Activated T-helper 2 cell treated with anti-CD3 and anti-CD28 coated beads, Interferon-gamma antibody, Interleukin-2, Interleukin-4, amounts not matched to agents 10 μg/mL and 5 μg/mL and 100 μg/mL, durations not matched to agents 14 hours and 24 hours and 36 hours (primary cell): ENCODE data around the gene HOXD11. TPM values are rescaled to one million over a fixed set of nuclear protein-coding genes. Genes with fewer than 3 reads are reported as not detected.

Source experiments
- DNase-seq: peaks from one replicate; pipeline ENCODE4 v3.0.0; 2021; ENCODE audit warnings: low spot score
- H3K27ac Mint-ChIP-seq: one replicate; pipeline ENCODE4 v1.8.0; 2021; ENCODE audit warnings: mixed read lengths
- H3K27me3 Mint-ChIP-seq: one replicate; pipeline ENCODE4 v1.8.0; 2021; ENCODE audit warnings: low read depth, mixed read lengths
- H3K36me3 Mint-ChIP-seq: one replicate; pipeline ENCODE4 v1.8.0; 2021; ENCODE audit warnings: low read depth, mixed read lengths
- H3K4me1 Mint-ChIP-seq: one replicate; pipeline ENCODE4 v1.8.0; 2021; ENCODE audit warnings: low read depth, mixed read lengths
- H3K4me3 Mint-ChIP-seq: one replicate; pipeline ENCODE4 v1.8.0; 2021; ENCODE audit warnings: low read depth, mild to moderate bottlenecking, moderate library complexity, mixed read lengths
- H3K9me3 Mint-ChIP-seq: one replicate; pipeline ENCODE4 v1.8.0; 2021; ENCODE audit warnings: mixed read lengths
- intact Hi-C: fragments of 100-400 bp; cut with micrococcal nuclease; formaldehyde crosslinking; loops from one replicate; pipeline ENCODE4 v1.15.1; 2023
- total RNA-seq: library from RNA; stranded (reverse); gene quantifications from 2 replicates; pipeline ENCODE4 v1.2.3, GENCODE V29; 2022

The HOXD11 gene
- total RNA-seq, 1 donor from 2014 or later: not detected

DNA sequence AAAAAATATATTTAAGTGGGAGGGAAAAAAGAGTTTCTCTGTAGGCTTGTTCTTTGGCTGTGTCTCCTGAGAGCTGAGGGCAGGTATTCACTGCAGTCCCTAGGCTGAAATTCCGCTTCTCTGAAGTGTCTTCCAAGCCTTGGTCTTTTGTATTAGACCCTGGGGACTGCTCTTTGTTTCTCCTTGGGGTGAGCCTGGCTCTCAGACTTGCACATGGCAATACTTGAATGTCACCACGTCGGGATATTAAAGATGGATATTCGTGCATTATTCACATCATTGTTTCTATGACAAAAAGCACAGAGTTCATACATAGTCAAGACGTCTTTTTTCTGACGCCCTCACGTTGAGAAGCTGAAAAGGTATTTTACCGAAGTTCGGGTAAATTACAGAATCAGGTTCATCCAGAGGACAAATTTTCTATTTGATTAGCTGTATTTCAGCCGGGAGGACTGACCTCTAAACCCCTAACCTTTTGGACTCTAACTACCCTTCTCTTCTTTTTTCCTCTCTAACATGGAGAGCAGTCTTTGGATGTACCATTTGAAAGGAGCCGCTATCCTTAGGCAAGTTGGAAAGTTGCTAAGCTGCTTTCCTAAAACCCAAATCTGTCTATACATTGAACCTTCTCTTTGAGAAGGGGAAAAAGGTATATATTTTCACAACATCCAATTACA, 47.6 kb downstream of the HOXD11 start:
- H3K4me1 Mint-ChIP-seq: no peaks in the 10 kb centered on the region
- H3K4me3 Mint-ChIP-seq: no peak overlapping the region
- H3K36me3 Mint-ChIP-seq: peaks cover 3% of the 10 kb centered on the region
- DNase-seq: no peak
- no peaks in the 10 kb centered on the region for H3K9me3 Mint-ChIP-seq
- intact Hi-C loops: no loop called here
- H3K27me3 Mint-ChIP-seq: peaks cover 84% of the 10 kb centered on the region
- no peak overlapping the region for H3K27ac Mint-ChIP-seq

DNA sequence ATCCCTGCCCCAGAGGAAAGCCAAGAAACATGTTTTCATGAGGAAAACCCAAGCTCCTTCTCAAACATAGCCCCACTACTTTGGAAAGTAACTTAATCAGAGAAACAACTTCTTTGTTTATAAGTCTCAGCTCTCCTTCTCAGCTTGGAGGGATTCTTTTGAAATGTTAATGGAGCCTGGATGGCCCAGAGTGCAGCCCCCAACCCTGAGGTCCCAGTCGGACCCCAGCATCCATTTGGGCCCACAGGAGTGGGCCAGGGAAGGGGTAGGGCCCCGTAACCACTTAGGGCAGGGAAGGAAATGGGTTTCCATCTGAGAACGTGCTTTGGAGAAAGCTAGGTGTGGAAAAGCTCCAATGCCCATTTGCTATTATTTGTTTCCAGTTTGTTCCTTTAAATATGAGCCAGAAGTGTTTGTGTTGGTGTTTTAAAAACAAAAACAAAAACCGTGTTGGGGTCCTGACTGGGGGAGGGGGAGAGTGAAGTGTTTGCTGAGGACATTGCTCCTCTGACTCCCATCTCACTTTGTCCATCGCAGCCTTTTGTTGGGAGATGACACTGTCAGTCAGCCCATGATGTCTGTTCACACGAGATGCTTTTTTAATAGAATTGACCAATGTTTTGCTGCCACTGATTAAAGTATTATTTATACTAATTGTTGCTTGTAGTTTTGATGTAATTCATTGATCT, 48.4 kb downstream of the HOXD11 start:
- Mint-ChIP-seq H3K4me1 (no peaks in the 10 kb centered on the region), H3K36me3 (peaks cover under 1% of the 10 kb centered on the region), H3K27ac (no peak overlapping the region), H3K27me3 (peaks cover 83% of the 10 kb centered on the region), H3K9me3 (no peaks in the 10 kb centered on the region), H3K4me3 (no peak overlapping the region)
- DNase-seq: no peak
- intact Hi-C loops: no loop called here

DNA sequence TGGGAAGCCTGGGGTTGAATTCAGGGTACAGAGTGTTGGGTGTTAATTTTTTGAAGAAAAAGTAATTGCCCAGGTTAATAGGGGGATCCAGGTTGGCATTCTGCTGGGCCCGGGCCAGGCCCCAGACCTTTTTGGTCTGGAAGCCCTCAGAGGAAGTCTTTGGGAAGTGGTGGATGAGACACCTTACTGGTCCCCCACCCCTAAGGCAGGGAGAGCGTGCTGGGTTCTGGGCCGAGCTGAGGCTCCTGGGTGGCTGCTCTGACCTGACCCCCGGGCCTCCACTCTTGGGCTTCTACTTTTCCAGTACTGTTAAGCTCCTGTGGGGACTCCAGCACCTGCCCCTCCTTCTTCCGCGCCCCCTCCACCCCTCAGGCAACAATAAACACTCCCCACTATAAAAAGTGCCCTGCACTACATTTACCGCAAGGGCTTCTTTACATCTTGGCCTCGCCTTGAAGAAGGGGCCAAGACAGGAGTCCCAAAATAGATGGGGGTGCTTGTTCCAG, 49.3 kb downstream of the HOXD11 start:
- no peak overlapping the region for H3K27ac Mint-ChIP-seq
- no peak overlapping the region for H3K4me3 Mint-ChIP-seq
- intact Hi-C loops: no loop called here
- H3K4me1 Mint-ChIP-seq: no peaks in the 10 kb centered on the region
- H3K9me3 Mint-ChIP-seq: peaks cover 3% of the 10 kb centered on the region
- no peaks in the 10 kb centered on the region for H3K36me3 Mint-ChIP-seq
- no peak for DNase-seq
- H3K27me3 Mint-ChIP-seq: peaks cover 82% of the 10 kb centered on the region

DNA sequence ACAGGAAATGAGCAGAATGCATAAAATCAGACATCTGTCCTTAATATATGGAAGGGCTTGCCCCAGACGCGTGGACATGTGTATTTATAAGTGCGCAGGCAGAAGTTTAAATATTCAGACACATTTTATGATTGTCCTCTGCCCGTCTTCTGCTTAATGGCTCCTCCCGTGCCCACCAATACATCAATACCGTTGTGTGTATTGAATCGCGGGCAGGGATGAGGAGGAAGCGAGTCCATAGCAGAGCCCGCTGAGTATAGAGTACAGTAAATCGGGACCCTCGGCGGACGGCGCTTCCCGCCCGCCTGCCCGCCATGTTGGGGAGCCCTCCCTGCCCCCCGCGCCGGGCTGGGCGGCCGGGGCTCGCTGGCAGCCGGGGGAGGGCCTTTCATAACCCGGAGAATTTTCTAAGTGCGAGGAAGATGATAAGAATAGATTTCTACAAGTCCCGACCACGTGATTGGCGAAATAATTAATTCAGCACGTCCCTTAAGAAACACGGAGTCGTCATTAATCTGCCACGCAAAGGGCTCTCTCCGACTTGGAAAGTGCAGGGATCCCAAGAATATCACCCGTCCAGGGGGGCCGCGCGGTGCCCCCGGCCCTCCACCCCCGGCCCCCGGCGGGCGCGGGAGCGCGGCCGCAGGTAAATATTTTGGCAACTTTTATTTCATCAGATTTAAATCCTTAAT, 49.9 kb downstream of the HOXD11 start, which contains the start of gene HOXD3:
HOXD3 (plus strand) TSS at position 501 of the 692 bp plus-strand sequence. CDS start 11,808 bp downstream, outside the sequence.
- intact Hi-C loops: no loop called here
- H3K4me3 Mint-ChIP-seq: no peak within 1 kb of the TSS
- H3K27ac Mint-ChIP-seq: no peak within 1 kb of the TSS

DNA sequence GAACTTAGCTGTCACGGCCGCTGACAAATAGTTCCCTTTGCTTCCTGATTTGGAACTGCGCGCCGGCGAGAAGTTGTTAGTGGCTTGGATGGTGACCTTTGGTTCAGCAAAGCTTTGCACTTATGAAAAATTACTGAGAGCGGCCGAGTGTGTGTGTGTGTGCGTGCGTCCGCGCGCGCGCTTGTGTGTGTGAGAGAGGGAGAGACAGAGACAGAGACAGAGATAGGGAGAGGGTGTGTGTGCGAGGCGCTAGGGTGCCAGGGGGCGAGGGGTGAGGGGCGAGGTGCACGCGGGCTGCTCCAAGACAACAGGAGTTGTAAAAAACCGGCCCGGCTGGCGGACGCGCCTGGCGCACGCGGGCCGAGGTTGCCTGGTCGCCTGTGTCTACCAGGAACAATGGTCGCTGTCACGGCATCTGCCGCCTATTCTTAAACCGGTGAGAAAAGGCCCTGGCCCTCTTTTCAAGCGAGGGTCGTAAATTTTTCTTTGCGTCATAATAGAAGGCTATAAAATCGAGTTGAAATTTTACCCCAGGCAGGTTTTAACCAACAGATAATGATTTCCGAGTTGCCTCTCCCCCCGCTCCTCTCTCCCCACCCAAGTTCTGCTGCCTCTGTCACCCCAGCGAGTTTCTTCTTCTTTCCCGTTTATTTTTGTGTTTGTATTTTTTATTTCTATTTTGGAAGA, 50.6 kb downstream of the HOXD11 start:
- peaks cover 3% of the 10 kb centered on the region for H3K9me3 Mint-ChIP-seq
- H3K27ac Mint-ChIP-seq: no peak overlapping the region
- intact Hi-C loops: no loop called here
- no peaks in the 10 kb centered on the region for H3K36me3 Mint-ChIP-seq
- no peak for DNase-seq
- no peaks in the 10 kb centered on the region for H3K4me1 Mint-ChIP-seq
- no peak overlapping the region for H3K4me3 Mint-ChIP-seq
- peaks cover 86% of the 10 kb centered on the region for H3K27me3 Mint-ChIP-seq

More for the DNA sequence above, 49.9 kb downstream of the HOXD11 start, which contains the start of gene HOXD3:
- Mint-ChIP-seq H3K4me1 (no peaks in the 10 kb centered on the region), H3K27me3 (peaks cover 82% of the 10 kb centered on the region), H3K9me3 (peaks cover 3% of the 10 kb centered on the region), H3K36me3 (no peaks in the 10 kb centered on the region)
- no peak for DNase-seq

DNA sequence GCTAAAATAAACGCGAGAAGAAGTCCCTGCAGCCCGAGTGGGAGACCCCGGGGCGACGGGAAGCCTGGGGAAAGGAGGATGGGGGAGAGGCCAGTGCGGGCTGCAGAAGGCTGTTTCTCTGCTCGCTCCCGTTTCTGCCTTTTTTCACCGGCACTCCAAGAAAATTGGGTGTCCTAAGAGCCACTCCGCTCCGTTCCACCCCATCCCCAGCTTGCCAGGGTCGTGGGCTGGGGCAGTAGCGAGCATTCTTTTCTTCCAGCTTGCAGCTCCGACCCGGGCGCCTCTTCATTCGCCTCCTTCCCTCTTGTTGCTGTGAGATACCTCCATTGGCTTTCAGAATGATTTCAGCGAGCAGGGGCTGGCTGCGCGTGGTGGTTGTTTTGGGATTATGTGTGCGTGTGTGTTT, 51.1 kb downstream of the HOXD11 start:
- no peaks in the 10 kb centered on the region for H3K36me3 Mint-ChIP-seq
- H3K9me3 Mint-ChIP-seq: peaks cover 3% of the 10 kb centered on the region
- peaks cover 85% of the 10 kb centered on the region for H3K27me3 Mint-ChIP-seq
- no peaks in the 10 kb centered on the region for H3K4me1 Mint-ChIP-seq
- intact Hi-C loops: no loop called here
- no peak overlapping the region for H3K4me3 Mint-ChIP-seq
- H3K27ac Mint-ChIP-seq: no peak overlapping the region
- no peak for DNase-seq

DNA sequence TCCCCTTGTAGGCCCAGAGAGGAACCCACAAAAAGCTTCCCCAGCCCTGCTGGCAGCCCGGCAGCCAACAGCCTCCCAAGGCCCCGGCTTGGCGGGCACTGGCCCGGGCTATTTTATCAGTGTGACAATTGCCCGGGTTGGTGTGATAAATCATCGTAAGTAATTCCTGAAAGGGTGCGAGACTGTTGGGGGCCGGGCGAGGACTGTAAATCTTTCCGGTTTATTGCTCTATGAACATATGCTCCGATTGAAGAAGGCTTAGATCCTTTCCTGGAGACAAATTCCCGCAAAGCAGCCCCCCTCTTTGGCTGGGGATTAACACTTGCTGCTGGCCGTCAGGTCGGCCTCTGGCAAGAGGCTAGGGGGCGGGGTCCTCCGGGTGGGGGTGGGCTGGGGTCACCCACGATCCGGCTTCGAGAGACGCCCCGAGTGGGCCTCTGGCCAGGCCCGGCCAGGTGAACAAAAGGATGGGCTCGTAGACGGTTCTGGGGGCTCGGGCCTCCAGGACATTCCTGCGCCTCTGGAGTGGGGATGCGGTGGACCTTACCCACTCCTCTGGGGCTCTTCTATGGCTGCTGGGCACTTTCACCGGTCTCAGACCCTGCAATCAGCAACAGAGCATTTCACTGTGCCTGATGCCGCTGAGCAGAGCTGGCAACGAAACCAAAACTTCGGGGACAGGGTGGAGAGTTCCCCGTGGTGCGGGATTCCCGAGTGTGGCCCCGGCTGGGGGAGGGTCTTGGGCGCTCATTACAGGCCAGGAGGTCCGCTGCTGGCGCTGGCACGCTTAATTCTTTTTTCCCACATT, 52.0 kb downstream of the HOXD11 start:
- H3K27ac Mint-ChIP-seq: no peak overlapping the region
- H3K9me3 Mint-ChIP-seq: peaks cover 3% of the 10 kb centered on the region

More for the DNA sequence above, 52.0 kb downstream of the HOXD11 start:
- Mint-ChIP-seq H3K4me3 (no peak overlapping the region), H3K36me3 (no peaks in the 10 kb centered on the region), H3K4me1 (no peaks in the 10 kb centered on the region), H3K27me3 (peaks cover 86% of the 10 kb centered on the region)
- intact Hi-C loops: no loop called here
- DNase-seq: no peak

Other genes with a start within 250 kb of the HOXD11 start
- 50.3 and 51.9 TPM in 2 replicates for gene LNPK, start 105.0 kb upstream of the HOXD11 start, total RNA-seq
- not detected in 2 replicates for gene EVX2, start 23.3 kb upstream of the HOXD11 start, total RNA-seq
- not detected in 2 replicates for gene HOXD13, start 14.6 kb upstream of the HOXD11 start, total RNA-seq
- gene HOXD12, start 7.5 kb upstream of the HOXD11 start, total RNA-seq: not detected in 2 replicates
- not detected in 2 replicates for gene HOXD10, start 9.5 kb downstream of the HOXD11 start, total RNA-seq
- gene HOXD9, start 15.4 kb downstream of the HOXD11 start, total RNA-seq: not detected in 2 replicates
- not detected in 2 replicates for gene HOXD8, start 22.4 kb downstream of the HOXD11 start, total RNA-seq
- not detected in 2 replicates for gene HOXD4, start 44.3 kb downstream of the HOXD11 start, total RNA-seq
- not detected in 2 replicates for gene HOXD3, start 50.0 kb downstream of the HOXD11 start, total RNA-seq
- gene HOXD1, start 81.4 kb downstream of the HOXD11 start, total RNA-seq: not detected in 2 replicates
- 26.0 and 26.2 TPM in 2 replicates for gene MTX2, start 162.2 kb downstream of the HOXD11 start, total RNA-seq